HG03575 (cell line): ENCODE measurements around the gene NSF.
"Not testable (repeated sequence)": the region's sequence is repeated elsewhere in the genome, so short reads cannot be mapped to it uniquely, and the experiment has no call there.

Experiments used
- ATAC-seq: cut with Tn5 transposase; IDR thresholded peaks from one replicate; pipeline ENCODE4 v1.9.1; 2021; ENCODE audit not compliant: unreplicated experiment, insufficient number of reproducible peaks, low FRiP score; ENCODE audit errors: extremely low read depth

The NSF gene

DNA sequence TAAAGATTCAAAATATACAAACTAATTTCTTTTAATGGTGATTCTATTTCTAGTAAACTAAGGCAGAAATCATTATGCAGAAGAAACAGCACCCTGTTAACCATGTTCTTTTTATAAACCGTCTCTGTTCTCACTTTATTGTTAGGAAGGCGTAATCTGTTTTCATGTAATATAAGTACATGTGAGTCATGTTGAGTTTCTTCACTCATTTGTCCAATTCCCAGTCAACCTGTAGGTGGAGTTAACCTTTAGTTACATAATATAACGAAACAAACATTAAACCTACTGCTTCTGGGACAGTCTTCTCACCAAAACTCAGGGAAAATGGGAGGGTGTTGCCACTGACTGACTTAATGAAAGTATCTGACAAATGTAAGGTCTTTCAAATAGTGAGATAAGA is 101.7 kb downstream of the NSF start:
- not testable (repeated sequence) for ATAC-seq

DNA sequence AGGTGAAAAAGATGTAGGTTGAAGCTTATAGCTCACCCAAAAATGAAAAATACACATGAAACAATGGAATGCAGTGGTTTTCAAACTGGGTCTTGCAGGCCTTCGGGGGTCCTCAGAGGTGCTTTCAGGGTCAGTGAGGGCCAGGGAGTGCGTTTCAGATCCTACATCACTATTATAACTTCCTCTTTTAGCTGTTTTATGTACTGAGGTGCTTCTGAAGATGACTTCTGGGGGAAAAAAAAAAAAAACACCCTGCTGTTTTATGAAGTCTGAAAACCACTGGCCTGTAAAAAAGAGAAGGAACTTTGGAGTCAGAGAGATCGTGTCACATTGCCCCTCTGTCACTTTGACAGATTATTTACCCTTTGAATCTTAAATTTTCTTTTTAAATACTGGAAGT is 102.8 kb downstream of the NSF start:
- ATAC-seq: not testable (repeated sequence)

DNA sequence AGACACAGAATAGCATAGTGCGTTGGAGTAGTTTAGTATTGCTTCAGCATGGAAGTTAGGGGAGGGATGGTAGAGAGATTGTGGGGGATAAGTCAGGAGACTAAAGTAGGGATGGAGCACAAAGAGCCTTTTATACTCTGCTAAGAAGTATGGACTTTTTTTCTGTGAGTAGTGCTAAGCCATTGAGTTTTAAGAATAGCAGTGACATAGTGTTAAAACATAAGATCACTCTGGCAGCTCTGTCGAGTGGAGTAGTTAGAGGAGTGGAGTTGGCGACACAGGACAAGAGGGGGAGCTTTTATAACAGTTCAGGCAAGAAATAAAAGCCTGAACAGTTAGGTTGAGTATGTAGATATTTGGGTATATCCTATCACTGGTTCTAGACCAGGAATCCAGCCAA is 106.1 kb downstream of the NSF start:
- not testable (repeated sequence) for ATAC-seq

DNA sequence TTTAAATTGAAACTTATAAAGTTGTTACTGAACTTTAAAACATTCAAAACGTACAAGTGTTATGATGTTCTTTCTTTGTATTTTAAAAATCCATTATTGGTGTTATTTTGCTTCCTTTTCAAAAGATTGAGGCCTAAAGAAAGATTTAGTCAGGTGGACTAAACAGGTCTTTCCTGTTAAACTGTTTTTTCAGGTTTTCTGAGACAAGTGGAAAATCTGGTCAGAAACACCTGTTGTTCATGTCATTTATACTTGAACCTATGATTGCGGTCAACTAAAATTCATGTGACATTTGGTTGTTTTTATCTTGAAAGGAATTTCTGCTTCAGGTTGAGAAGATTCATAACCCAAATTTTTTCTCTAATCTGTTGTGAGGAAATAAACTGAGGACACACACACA is 108.5 kb downstream of the NSF start:
- not testable (repeated sequence) for ATAC-seq

DNA sequence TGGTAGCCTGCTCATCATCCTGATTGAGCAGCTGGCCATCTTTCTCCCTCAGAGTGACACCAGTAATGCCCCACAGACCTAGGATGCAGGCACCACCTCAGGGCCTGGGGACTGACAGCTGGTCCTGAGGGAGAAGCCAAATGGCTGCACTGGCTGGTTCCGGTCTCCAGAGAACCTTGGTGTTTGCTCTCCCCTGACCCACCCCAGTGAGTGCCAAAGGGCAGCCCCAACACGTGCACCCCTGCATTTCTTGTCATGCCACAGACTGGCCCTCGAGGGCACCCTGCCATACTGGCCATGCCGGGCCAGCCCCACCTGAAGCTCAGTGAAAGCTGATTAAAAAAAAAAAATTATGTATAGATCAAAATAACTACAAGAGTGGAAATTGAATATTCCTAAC is 127.5 kb downstream of the NSF start:
- ATAC-seq: no peak

DNA sequence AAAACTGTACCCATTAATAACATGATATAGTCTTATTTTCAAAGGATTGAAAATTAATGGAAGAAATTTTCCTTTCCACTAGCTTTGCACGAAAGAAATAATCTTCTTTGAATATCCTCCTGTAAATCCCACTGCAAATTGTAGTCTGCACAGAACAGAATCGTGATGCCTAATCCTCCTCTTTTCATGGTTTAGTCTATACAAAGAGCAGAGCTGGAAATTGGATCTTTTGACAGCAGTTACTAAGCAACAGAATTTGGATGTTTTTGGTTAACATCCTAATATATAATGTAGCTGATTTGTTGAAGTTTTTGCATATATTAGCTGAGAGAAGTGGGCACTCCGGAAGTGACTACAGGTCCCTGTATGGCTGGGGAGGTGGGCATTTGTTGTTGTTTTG is 129.4 kb downstream of the NSF start:
- no peak for ATAC-seq

DNA sequence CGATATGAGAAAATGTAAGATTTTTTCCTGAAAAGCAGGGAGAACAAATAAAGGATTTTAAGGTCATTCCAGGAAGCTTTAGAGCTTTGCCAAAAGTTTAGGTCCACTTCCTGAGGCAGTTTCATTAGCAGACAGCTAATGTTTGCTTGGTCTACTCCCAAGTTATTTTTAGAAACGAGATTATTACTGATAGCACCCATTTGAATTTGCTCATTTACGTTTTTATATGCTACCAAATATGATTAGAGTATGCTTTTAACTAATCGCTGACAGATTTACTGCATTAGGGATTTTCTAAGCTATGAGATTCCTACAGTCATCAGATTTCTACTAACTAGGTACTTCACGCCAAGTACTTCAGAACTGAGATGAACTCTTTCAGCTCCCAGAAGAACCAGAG is 129.9 kb downstream of the NSF start:
- ATAC-seq: no peak

DNA sequence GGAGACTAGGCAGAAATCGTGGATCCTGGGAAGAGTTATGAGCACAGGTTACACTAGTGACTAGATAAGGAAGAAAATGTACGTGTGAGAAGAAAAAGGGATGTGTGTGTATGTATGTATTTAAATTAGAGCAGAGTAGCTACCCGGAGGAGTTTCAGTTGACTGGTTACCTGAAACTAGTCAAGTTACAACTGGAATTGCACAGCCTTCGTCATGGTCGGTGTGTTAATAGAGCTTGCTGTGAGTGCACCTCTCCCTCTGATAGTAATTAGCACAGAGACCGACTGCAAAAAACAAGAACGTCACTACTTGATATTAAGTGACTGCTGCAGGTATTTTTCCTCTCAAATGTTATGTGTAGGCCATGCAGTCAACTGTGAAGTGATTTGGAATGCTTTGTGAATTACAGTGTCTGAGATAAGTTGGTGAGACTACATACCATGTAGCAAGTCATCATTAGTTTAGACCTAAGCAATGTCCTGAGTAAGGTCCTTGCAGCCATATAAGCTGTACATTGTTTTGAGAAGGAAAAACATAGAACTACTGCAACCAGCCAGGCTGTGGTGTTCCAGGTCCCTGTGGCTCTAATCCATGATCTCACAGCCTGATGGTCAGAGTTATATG is 132.3 kb downstream of the NSF start:
- ATAC-seq: no peak

DNA sequence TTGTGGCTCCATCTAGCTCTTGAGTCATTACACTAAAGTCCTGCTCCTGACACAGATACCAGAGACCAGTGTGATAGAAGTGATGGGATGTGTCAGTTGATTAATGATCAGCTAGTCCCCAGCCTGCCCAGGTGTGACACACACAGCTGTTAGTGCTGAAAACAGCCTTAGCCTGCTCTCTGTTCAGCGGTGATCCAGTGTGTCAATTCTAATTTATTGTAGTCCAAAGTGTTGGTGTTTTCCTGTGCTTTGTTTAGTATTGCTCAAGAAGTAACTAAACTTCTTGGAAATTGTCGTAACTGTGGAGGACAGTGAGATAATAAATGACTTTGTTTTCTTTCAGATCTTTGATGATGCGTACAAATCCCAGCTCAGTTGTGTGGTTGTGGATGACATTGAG is 135.7 kb downstream of the NSF start:
- ATAC-seq: no peak

DNA sequence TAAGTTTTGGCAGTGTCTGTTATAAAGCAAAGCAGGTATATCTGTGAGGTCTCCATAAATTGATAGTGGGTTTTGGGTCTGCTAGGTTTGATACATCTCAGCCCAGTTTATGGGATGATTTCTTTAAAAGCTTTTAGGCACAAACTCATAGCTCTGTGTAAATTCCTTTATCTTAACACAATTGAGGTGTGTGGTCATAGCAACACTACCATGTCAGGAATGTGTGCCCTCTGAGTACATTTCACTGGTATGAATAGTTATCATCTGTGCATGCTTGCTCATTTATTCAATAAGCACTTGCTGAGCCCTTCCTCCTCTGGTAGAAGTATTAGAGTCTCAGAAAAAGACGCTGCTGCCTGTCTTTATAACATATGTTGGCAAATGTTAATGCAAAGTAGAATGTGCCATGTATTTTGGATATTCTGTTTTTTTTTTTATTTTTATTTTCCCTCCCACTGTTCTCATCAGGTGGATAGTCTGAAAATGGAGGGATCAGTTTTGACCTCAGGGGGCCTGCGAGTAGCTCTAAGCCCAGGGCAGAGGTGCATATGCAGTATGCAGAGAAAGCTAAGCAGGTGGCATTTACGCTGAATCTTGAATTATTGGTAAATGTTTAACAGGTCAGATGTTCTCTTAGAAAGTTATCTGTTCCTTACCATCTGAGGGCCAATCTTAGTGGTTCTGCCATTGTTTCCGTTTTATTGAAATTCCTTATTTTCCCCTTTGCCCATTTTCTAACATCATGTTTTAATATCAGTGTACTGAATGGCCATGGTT is 137.3 kb downstream of the NSF start:
- ATAC-seq: no peak

DNA sequence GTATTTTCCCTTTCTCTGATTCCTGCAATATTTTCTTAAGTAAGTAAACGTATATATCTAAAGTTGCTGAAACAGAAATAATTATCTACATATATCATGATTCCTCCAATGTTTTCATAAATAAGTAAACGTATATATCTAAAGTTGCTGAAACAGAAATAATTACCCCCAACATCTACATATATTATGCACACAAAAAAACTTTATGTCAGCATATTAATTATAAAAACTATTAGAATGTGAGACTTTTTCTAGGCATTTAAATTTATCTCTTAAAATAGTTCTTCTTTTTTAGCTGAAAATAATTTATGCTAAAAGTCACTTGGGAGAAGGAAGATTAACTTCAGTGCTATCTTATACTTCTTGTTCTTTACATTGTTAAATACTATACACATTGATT is 139.6 kb downstream of the NSF start:
- no peak for ATAC-seq

DNA sequence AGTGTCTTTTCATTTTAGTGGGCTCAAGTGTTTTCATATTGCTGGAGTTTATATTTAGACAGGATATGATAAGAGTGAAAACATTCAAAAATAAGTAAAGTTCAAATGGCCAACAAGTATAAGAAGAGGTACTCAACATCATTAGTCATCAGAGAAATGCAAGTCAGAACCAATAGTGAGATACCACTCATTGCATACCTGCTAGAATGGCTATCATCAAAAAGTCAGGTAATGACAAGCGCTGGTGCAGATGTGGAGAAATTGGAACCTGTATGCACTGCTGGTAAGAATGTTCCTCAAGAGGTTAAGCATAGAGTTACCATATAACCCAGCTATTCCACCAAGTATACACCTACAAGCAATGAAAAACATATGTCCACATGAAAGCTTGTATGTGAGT is 140.2 kb downstream of the NSF start:
- no peak for ATAC-seq

DNA sequence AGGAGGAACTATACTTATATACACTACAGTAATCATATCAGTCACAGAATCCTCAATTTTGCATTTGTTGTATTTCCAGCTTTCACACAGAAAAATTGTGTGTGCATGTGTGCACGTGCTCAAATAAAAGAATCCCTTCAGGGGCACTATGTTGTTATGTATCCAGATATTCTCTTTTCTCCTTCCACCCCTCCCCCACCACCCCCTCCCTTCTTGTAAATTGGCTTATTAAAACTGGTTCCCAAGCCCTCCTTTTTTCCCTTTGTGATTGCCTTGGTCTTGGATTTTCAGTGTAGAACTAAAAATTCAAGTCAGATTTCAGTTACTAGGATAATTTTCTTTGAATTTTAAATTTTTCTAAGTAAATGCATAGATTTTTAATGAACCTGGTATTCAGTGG is 141.7 kb downstream of the NSF start:
- ATAC-seq: no peak

DNA sequence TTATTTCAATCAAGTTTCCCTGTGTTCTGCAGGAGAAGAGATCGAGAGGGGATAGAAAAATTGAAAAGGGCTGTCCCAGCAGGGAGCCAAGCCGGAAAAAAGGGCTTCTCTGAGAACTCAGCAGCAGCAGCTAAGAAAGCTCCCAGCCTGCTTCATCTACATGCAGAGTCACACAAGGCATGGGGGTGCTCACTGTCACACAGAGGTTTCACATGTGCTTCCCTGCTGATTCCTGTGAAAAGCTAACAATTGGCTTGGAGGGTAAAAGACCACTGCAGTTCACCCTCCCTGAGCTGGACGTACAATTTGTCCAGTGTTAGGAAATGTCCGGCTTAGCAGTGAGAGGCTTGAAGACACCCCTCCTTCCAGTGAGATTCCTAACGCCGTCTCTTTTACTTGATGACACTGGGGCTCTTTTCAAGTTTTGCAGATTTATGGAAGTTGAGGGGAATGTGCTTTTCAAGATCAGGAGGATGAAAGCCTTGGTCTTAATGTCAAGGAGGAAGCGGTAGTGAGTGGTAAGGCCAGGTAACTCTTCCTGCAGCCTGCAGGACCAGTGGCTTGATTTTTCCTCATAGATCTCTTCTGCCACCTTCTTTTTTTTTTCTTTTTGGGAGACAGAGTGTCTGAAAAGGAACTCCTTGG is 142.4 kb downstream of the NSF start:
- ATAC-seq: no peak

DNA sequence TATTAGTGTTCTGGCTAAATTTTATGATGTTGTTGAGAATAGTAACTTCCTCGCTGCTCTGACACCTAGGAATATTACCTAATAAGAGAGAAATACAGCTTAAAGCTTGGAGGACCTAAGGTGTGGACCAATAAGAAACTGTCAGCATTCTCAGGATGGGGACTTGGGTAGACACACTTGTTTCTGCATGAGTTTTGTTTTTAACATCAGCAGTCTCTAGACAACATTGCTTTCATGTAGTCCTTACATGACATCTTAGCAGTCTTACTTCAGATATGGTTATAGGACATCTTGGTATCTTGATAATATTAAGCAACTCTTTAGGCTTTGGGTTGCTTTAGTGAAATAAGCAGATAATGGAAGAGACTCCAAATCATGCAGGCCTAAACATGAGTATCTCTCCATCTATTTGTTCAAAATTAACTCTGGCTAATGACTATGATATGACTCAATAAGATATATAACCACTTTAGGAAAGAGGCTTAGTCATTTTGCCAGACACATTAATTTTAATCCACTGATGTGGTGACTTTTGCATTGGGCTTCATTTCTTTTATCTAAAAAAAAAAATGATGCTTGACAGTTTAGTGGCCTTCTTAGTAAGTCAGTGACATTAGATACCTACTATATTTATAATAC is 143.5 kb downstream of the NSF start:
- no peak for ATAC-seq

DNA sequence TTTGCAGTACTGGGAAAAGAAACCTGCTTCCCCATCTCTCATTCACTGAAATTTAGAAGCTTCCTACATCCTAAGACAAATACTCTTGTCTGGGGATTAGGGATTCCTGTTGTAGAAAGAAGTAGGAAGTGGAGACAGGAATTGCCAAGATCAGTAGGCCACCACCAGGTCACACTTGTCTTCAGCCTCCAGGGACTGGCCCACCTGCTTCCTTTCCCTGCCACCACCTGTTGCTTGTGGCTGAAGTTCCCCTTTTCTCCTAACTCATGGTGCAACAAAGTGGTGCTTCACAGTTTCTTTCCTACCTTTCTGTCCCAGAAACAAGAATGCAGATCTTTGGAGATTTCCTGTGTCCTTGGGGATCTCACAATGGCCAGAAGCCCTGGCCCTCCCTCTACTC is 145.6 kb downstream of the NSF start:
- ATAC-seq: no peak

DNA sequence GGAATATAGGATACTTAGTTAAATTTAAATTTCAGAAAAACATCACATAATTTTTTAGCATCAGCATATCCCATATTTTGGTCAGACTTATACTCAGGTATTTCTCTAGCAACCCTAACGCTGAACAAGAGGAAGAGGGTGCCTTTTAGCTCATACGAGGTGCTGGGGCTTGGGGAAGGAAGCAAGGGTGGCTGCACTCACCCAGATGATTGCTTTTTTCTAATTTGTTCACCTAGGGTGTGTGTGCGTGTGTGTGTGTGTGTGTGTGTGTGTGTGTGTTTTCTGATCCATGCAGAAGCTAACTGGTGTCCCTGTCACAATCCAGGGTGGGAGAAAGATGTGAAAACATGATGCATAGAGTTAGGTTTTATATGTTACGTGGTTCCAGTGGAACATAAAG is 146.9 kb downstream of the NSF start:
- ATAC-seq: no peak

DNA sequence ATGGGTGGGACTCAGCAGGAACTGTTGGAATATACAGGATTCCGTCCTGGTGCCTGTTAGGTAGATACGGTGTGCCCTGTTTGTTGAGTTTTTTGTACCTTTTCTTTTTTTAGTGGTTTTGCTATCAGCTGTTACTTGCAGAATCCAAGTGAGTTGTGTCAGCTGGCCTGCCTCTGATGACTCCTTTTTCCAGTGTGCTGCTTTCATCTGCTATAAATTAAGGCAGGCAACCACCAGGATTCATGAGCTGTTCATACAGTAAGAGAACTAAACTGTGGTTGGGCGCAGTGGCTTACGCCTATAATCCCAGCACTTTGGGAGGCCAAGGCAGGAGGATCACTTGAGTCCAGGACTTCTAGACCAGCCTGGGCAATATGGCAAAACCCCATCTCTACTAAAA is 148.1 kb downstream of the NSF start:
- no peak for ATAC-seq

DNA sequence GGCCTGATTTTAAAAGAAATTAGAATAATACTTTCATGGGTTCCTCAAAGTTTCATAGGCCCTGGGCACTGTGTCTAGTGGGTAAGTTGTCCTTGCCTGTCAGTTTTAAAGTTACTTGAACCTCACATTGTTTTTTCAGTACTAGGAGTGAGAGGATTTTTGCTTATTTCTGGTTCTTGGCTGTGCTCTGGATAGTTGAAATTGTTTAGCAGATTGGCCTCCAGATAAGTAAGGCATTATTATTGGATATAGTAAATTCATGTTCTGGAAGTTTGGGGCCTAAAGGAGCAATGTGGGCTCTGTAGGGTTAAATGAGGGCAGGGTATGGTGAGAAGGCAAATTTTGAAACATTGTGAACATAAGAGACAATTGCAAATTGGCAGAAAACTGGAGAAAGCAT is 149.5 kb downstream of the NSF start:
- no peak for ATAC-seq

DNA sequence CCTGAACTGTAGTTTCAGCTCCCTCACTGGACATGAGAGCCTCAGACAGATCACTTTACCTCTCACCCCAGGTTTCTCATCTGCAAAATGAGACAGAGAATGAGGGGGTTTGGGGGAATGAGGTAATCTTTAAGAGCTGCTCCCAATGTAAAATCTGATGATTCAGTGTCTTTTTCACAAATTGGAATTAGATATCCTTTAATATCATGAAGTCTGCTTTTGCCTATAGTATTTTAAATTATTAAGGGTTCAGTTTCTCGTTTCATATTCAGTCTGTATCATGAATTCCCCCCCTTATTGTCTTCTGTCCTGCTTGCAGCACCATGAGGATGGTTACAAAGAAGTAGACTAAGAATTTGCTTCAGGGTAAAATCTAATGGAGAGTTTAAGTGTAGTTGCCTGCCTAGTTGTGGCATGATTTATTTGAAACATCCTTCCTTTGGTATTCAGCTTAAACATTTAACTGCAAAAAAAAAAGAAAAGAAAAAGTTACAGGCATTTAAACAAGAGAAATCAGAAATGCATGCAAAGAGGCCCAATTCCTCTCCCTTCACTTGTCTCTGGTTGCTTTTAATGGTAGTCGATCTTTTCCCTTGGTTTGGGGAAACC is 150.8 kb downstream of the NSF start:
- ATAC-seq: no peak
